Measurements from ENCODE around the gene NSRP1.
A peak's percentile ranks its signal among the peaks of the same experiment; 100 is the strongest.

The NSRP1 gene

GRCh38 chr17:30116661-30117551 is at the start of gene NSRP1:
NSRP1 (plus strand) TSS chr17:30116816; CDS start chr17:30116844, 28 bp downstream.
- peak; percentile 96 for DNase-seq (ENCODE audit: low read depth)
- no peak for TF ChIP-seq CTCF (IDR thresholded peaks at IDR 0.05; ENCODE audit: insufficient read depth, low read depth, low read length, missing control alignments)
- peak within 1 kb of the TSS; percentile 68 for H3K4me3 ChIP-seq (ENCODE audit: low read depth, low read length)

DNA sequence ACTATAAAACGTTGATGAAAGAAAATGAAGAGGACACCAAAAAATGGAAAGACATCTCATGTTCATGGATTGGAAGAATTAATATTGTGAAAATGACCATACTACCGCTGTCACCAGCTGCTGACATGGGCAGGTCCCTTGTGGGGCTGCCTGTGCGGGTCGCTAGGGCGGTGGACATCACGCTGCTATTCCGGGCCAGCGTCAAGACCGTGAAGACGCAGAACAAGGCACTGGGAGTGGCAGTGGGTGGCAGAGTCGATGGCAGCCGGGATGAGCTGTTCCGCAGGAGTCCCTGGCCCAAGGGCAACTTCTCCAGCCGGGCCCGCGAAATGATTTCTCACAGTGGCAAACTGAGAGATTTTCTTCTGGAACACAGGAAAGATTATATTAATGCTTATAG is 48.2 kb upstream of the NSRP1 start:
- DNase-seq (ENCODE audit: low read depth) = no peak
- no peak for TF ChIP-seq CTCF (IDR thresholded peaks at IDR 0.05; ENCODE audit: insufficient read depth, low read depth, low read length, missing control alignments)
- no peak overlapping the region for H3K4me3 ChIP-seq (ENCODE audit: low read depth, low read length)

DNA sequence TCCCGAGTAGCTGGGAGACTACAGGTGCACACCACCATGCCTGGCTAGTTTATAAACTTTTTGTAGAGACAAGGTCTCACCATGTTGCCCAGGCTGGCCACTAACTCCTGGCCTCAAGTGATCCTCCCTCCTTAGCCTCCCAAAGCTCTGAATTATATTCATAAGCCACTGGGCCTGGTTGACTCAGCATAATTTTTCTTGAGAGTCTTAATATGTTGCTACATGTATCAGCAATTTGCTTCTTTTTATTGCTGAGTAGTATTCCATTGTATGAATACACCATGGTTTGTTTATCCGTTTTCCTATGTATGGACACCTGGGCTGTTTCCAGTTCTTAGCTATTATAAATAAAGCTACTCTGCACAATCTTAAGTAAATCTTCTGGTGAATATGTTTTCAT is 42.4 kb upstream of the NSRP1 start:
- H3K4me3 ChIP-seq (ENCODE audit: low read depth, low read length) = no peak overlapping the region
- DNase-seq (ENCODE audit: low read depth) = no peak
- TF ChIP-seq CTCF (IDR thresholded peaks at IDR 0.05; ENCODE audit: insufficient read depth, low read depth, low read length, missing control alignments) = no peak

- no peak overlapping the region for H3K4me3 ChIP-seq (ENCODE audit: low read depth, low read length)
- no peak for TF ChIP-seq CTCF (IDR thresholded peaks at IDR 0.05; ENCODE audit: insufficient read depth, low read depth, low read length, missing control alignments)
- DNase-seq (ENCODE audit: low read depth) = no peak
These were observed 41.9 kb upstream of the NSRP1 start for GRCh38 chr17:30074730-30075129.

GRCh38 chr17:30082773-30083172 is 33.8 kb upstream of the NSRP1 start:
- H3K4me3 ChIP-seq (ENCODE audit: low read depth, low read length) = no peak overlapping the region
- TF ChIP-seq CTCF (IDR thresholded peaks at IDR 0.05; ENCODE audit: insufficient read depth, low read depth, low read length, missing control alignments) = no peak

DNA sequence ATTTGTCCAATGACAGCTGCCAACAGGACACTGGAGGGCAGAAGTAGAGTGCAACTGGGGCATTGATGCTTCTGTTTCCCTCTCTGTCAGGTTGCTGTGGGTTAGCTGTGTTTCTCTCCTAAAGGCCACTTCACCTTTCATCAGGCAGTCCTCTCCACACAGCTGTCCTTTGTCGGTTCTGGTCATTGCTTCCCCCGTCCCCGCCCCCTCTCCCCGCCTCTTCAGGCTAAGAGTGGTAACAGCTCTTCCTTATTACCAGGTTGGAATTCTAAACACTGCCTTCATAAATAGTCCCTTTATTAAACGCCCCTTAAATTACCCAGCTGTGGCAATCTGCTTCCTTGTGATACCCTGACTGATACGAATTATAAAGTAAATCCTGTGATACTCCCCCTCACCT is 31.8 kb upstream of the NSRP1 start:
- no peak for TF ChIP-seq CTCF (IDR thresholded peaks at IDR 0.05; ENCODE audit: insufficient read depth, low read depth, low read length, missing control alignments)
- no peak overlapping the region for H3K4me3 ChIP-seq (ENCODE audit: low read depth, low read length)
- DNase-seq (ENCODE audit: low read depth) = no peak

More at GRCh38 chr17:30082773-30083172, 33.8 kb upstream of the NSRP1 start:
- no peak for DNase-seq (ENCODE audit: low read depth)
